GM21515 (cell line): ENCODE measurements around the gene RAB5IF.
"Not testable (repeated sequence)": the region's sequence is repeated elsewhere in the genome, so short reads cannot be mapped to it uniquely, and the experiment has no call there.

Experiments used
- ATAC-seq: cut with Tn5 transposase; IDR thresholded peaks from one replicate; pipeline ENCODE4 v1.9.1; 2021; ENCODE audit not compliant: unreplicated experiment

RAB5IF gene

GRCh38 chr20:36628076-36628475 lies 22.5 kb downstream of the RAB5IF start:
- ATAC-seq: no peak

DNA sequence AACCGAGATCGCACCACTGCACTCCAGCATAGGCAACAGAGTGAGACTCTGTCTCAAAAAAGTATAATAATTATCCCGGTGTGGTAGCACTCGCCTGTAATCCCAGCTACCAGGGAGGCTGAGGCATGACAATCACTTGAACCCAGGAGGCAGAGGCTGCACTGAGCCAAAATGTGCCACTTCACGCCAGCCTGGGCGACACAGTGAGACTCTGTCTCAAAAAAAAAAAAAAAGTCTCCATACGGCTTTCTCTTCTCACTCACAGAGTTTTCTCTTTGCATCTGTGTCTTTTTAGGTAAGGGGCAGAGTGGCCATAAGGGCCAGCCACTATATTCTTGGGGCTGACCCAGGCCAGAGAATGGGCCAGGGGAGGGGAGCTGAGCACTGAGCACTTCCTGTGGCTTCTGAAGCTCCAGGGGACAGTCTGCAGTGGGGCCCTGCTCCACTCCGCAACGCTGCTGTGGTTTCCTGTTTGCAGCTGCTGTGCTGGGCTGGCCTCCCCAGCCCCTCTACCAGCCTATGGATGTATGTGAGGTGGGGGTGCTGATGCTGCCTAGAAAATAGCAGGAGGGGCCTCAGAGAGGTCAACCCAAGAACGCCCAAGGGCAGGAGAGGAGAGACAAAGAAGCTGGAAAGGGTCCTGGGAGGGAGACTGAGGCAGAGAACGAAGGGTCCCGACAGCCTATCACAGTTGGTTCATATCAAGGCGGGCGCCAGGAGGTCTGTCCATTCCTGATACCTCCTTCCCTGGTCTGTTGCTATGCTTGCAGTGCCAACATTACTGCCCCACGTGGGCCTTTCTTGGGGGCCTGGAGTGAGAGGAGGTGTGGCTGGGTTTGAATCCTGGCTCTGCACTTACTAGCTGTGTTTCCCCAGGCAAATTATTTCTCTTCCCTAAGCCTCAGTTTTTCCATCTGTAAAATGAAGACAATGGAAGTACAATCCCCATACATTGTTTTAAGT lies 24.4 kb downstream of the RAB5IF start:
- ATAC-seq: no peak

- no peak for ATAC-seq
Measured at GRCh38 chr20:36631646-36632045, 26.1 kb downstream of the RAB5IF start.

- ATAC-seq: no peak
Measured at GRCh38 chr20:36632147-36632486, 26.5 kb downstream of the RAB5IF start.

GRCh38 chr20:36632487-36633284 lies 27.1 kb downstream of the RAB5IF start:
- no peak for ATAC-seq

DNA sequence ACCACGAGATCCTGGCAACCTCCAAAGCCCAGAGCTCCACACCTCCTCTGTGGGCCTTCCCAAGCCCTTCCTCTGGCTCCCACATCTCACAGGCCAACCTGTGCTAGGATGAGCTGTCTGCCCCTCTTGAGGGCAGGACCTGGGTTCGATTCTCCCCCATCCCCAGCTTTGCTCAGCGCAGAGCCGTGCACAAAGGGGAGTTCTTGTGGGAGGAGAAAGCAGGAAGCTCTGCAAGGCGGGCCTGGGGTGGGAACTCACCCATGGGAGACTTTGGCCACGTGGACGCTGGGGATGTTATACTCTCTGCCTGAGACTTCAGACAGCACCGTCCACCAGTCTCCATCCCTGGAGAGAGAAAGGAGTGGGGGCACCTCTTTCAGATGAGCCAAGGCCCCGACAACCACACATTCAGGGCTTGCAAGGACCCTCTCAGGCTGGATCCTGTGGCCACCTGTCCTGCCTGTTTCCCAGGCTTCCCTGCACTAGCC lies 27.8 kb downstream of the RAB5IF start:
- no peak for ATAC-seq

DNA sequence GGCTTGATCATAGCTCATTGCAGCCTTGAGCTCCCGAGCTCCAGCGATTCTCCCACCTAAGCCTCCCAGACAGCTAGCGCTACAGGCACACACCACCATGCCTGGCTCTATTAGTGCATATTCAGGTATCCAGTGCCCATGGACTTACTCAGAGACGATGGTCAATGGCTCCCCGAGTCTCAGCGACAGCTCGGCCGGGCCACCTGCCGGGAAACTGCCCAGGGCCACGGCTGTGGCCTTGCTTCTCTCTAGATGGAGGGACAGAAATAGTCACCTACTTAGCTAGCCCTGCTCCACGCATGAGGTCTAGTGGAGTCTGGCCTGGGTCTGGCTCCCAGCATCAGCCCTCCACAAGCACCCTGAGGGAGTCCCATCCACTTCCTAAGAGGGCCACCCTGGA lies 28.8 kb downstream of the RAB5IF start:
- ATAC-seq: no peak

DNA sequence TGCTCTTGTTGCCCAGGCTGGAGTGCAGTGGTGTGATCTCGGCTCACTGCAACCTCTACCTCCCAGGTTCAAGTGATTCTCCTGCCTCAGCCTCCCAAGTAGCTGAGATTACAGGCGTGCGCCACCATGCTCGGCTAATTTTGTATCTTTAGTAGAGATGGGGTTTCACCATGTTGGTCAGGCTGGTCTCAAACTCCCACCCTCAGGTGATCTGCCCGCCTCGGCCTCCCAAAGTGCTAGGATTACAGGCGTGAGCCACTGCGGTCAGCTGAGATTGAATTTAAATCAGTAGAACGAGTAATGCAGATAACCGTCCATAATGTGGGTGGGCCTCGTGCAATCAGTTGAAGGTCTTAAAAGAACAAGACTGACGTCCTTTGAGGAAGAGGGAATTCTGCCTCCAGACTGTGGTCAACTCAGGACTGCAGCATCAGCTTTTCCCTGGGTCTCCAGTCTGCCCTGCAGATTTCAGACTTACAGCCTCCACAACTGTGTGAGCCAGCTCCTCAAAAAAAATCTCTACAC lies 33.4 kb downstream of the RAB5IF start:
- ATAC-seq: not testable (repeated sequence)

DNA sequence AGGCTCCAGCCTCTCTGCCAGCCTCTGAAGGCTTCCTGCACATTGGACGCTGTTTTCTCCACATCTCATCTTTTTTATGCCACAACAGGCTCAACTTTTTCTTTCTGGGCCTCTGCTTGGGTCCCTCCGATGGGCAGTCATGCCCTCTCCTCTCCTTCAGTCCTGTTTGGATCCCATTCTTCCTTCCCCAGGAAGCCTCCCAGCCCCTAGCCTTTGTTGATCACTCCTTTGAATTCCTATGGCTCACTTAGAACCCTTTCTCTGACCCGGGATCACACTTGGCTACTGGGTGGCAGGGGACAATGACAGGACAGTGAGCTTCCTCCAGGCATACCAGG lies 35.9 kb downstream of the RAB5IF start:
- no peak for ATAC-seq

- ATAC-seq: no peak
Measured at GRCh38 chr20:36642136-36642535, 36.6 kb downstream of the RAB5IF start.

DNA sequence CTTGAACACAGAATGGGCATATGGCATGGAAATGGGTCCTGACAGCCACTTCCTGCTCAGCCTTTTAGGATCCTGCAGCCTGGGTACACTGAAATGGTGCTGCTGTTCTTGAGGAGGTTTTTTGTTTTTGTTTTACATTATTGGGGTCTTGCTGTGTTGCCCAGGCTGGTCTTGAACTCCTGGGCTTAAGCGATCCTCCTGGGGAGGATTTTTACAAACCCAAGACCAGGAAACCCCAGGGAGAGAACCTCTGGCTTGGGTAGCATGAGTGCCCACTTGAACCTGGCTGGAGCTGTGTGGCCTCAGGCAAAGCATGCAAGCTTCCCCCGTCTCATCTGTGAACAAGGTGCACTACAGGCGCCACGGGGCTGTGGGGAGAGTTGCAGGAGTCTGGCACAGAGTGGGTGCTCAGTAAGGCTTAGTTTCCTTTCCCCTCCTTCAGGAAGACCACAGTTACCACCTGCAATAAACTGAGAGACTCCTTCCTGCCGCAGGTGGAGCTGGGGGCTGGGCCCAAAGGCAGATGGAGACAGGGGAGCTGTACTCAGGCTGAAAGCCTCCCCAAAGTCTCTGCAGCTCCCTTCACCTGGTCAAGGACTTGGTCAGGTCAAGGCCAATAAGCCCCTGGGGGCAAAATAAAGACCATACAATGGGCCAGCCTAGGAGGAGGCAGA lies 38.6 kb downstream of the RAB5IF start:
- ATAC-seq: no peak

- no peak for ATAC-seq
Measured at GRCh38 chr20:36644706-36645095, 39.1 kb downstream of the RAB5IF start.

- no peak for ATAC-seq
Measured at GRCh38 chr20:36645353-36645752, 39.8 kb downstream of the RAB5IF start.

GRCh38 chr20:36645998-36646397 lies 40.4 kb downstream of the RAB5IF start, which contains the start of gene SLA2:
TSS of gene SLA2 (minus strand) at chr20:36646196. CDS start at chr20:36641335, 4,861 bp downstream.
- ATAC-seq: no peak

GRCh38 chr20:36646678-36647077 lies 41.1 kb downstream of the RAB5IF start:
- no peak for ATAC-seq

DNA sequence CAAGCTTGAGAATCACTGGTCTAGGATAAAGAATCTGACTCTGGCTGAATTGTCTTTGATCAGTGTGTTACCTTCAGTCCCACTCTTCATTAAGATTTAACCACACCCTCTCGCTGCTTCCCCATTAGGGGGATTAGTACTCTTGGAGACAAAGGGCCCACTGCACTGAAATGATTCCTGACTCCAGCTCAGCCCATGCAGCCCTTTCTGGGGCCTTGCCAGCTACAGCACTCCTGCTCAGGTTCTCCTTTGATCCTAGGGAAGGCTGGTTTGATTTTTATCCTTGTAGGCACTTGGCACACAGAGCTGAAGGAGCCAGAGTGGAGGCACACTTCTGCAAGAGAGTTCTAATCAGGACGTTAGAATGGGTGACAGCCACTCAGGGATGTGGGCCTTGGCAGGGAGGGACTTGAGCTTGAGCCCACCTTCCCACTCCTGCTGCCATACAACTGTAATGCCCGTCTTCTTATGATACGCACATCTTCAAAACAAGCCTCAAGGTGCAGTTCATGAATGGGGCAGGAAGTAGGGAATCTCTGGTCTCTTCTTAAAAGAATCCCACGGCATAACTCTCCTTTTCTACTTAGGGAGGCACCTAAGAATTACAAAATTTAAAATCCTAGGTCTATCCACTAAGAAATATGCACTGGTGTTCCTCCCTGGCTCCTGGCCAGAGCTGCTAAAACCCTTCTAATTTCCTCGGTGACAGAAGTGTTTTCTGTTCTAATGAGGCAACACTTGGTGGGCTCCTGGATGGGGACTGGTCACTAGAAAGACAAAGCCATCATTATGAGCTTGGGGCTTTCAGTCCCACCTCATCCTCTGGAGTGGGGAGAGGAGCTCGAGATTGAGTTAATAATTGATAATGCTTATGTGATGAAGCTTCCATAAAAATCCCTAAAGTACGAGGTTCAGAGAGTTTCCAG lies 41.9 kb downstream of the RAB5IF start:
- no peak for ATAC-seq

GRCh38 chr20:36653456-36653855 lies 47.9 kb downstream of the RAB5IF start:
- ATAC-seq: no peak

GRCh38 chr20:36654506-36654905 lies 48.9 kb downstream of the RAB5IF start:
- ATAC-seq: no peak

- no peak for ATAC-seq
Measured at GRCh38 chr20:36655004-36655403, 49.4 kb downstream of the RAB5IF start.

GRCh38 chr20:36656733-36657132 lies 51.2 kb downstream of the RAB5IF start:
- ATAC-seq: no peak
